ENCODE results near the gene CYB5RL.

DNA sequence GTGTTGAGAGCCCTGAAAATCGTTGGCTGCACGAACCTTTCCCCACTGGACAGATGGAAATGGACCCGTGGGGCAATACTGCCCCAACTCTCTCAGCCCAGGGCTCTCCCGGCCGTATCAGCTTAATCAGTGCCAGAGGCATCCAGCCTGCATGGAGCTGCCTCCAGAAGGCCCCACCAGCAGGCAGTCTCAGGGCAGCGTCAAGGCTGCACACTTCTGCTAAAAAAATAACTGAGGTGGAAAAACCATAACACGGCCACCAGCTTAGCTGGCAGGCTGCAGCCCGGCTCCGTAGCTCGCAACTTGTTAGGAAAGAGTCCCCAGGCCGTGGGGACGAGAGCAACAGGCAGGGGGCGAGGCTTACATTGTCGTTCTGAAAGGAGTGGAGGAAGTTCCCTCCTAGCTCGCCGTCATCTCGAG lies 28.1 kb upstream of the CYB5RL start:
- TF ChIP-seq POLR2A (IDR thresholded peaks at IDR 0.05), result no peak
- TF ChIP-seq, protein P1, sequence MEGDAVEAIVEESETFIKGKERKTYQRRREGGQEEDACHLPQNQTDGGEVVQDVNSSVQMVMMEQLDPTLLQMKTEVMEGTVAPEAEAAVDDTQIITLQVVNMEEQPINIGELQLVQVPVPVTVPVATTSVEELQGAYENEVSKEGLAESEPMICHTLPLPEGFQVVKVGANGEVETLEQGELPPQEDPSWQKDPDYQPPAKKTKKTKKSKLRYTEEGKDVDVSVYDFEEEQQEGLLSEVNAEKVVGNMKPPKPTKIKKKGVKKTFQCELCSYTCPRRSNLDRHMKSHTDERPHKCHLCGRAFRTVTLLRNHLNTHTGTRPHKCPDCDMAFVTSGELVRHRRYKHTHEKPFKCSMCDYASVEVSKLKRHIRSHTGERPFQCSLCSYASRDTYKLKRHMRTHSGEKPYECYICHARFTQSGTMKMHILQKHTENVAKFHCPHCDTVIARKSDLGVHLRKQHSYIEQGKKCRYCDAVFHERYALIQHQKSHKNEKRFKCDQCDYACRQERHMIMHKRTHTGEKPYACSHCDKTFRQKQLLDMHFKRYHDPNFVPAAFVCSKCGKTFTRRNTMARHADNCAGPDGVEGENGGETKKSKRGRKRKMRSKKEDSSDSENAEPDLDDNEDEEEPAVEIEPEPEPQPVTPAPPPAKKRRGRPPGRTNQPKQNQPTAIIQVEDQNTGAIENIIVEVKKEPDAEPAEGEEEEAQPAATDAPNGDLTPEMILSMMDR (IDR thresholded peaks at IDR 0.05), result no peak
